ENCODE data around the gene SUN5. TPM values are rescaled to one million over a fixed set of nuclear protein-coding genes. Genes with fewer than 3 reads are reported as not detected.

The SUN5 gene
- polyA plus RNA-seq, 2 of the 4 experiments (the other 2 are of a cell fraction): not detected

DNA sequence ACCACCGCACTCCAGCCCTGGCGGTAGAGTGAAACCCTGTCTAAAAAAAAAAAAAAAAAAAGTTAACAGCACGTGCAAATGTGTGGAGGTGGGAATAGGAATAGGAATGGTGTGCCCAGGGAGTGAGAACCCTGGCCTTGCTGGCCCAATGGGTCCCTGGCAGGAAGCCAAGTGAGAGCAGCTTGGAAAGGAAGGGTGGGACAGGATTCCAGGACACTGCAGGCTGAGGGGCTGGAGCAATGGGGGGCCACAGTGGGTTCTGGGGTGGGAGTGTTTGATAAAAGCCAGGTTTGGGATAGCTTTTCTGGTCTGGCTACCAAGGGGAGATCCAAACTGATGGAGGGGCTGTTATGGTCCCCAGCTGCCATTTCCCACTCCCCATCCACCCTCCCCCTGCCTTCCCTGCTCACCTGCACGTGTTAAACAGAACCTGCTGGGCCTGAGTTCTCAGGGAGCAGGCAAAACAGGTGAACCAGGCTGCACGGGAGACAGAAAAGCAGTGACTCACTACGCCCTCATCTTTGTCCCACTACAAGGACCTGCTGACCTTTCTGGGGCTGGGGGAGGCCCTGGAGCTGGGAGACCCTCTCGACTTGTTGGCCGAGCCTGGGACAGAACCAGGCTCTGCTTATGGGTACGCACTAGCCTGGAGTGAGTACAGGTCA lies 3.3 kb downstream of the SUN5 start:
- no peak for DNase-seq (ENCODE audit: low read depth in 1 of 2, low spot score in 1 of 2)
- ChIA-PET CTCF (interaction anchor here (1.8 kb wide), 1 partner anchor 95 kb away, joined by 4 read pairs; no protein-coding TSS in a partner anchor), POLR2A (interaction anchor here (0.7 kb wide), 1 partner anchor 9 kb away, joined by 5 read pairs; no protein-coding TSS in a partner anchor)
- Histone ChIP-seq H3K4me1 (no peaks in the 10 kb centered on the region), H3K4me3 (no peak overlapping the region), H3K9me3 (peaks cover under 1% of the 10 kb centered on the region), H3K4me2 (no peak overlapping the region), H3K27ac (no peak overlapping the region)
- WGBS (ENCODE audit: missing lambda C conversion rate): 26% methylated on average over 9 of the region's 9 CpGs
- no peak for ATAC-seq
- no peak for TF ChIP-seq ZNF302 (CRISPR knock-in tag; IDR thresholded peaks at IDR 0.05)
- no peak for TF ChIP-seq KDM1A (IDR thresholded peaks at IDR 0.05; ENCODE audit: low read depth)
- TF ChIP-seq MAZ (IDR thresholded peaks at IDR 0.05; ENCODE audit: borderline replicate concordance, low read depth, low read length): no peak
- TF ChIP-seq, protein P1, sequence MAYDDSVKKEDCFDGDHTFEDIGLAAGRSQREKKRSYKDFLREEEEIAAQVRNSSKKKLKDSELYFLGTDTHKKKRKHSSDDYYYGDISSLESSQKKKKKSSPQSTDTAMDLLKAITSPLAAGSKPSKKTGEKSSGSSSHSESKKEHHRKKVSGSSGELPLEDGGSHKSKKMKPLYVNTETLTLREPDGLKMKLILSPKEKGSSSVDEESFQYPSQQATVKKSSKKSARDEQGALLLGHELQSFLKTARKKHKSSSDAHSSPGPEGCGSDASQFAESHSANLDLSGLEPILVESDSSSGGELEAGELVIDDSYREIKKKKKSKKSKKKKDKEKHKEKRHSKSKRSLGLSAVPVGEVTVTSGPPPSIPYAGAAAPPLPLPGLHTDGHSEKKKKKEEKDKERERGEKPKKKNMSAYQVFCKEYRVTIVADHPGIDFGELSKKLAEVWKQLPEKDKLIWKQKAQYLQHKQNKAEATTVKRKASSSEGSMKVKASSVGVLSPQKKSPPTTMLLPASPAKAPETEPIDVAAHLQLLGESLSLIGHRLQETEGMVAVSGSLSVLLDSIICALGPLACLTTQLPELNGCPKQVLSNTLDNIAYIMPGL (CRISPR knock-in tag; IDR thresholded peaks at IDR 0.05; ENCODE audit: borderline replicate concordance): no peak
- TF ChIP-seq ZC3H11A (IDR thresholded peaks at IDR 0.05): no peak
- TF ChIP-seq FOXS1 (CRISPR knock-in tag; IDR thresholded peaks at IDR 0.05): no peak
- no peak for TF ChIP-seq CBX8 (IDR thresholded peaks at IDR 0.05)
- no peak for TF ChIP-seq JUNB (IDR thresholded peaks at IDR 0.05)
- TF ChIP-seq GATA3 (IDR thresholded peaks at IDR 0.05; ENCODE audit: borderline replicate concordance): no peak
- no peak for TF ChIP-seq RNF2 (IDR thresholded peaks at IDR 0.05; ENCODE audit: borderline replicate concordance, low read depth)
- TF ChIP-seq CHD2 (IDR thresholded peaks at IDR 0.05; ENCODE audit: low read length, partially characterized antibody): no peak
- no peak for TF ChIP-seq PHF8 (IDR thresholded peaks at IDR 0.05; ENCODE audit: borderline replicate concordance, low read depth)
- no peak for TF ChIP-seq POLR2AphosphoS2 (conservative IDR thresholded peaks at IDR 0.05; ENCODE audit: low read length)
- TF ChIP-seq, protein P2, sequence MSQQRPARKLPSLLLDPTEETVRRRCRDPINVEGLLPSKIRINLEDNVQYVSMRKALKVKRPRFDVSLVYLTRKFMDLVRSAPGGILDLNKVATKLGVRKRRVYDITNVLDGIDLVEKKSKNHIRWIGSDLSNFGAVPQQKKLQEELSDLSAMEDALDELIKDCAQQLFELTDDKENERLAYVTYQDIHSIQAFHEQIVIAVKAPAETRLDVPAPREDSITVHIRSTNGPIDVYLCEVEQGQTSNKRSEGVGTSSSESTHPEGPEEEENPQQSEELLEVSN (IDR thresholded peaks at IDR 0.05; ENCODE audit: borderline replicate concordance, low read depth): no peak
- no peak for TF ChIP-seq JUN (IDR thresholded peaks at IDR 0.05)
- TF ChIP-seq HOXB5 (CRISPR knock-in tag; IDR thresholded peaks at IDR 0.05): no peak
- no peak for FAIRE-seq

DNA sequence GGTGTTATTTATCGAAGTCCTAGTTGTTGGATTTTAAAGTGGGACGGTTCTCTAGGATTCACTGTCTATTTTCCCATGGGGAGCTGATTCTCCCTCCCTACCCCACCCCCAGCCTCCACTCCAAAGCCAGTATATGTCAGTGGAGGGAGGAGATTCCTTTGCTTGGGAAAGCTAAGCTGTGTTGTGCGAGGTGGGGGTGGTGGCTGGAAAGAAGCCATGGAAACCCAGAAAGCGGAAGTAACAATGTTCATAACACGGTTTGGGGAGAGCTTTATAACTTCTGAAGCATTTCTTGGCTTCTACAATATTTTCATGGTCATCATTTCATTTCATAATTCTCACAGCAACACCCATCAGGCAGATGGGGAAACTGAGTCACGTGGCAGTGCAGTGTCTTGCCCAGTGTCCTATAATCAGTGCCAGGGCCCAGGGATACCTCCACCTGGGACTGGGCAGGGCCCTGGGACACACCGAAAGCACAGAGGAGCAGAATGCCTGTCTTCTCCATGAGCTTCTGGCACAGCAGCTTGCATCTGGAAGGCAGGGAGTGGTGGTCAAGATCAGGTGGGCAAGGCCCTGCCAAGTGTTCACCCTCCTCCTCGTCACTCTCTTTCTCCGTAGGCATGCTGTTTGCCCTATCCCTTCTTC lies 4.5 kb downstream of the SUN5 start:
- no peak for TF ChIP-seq EHF (CRISPR knock-in tag; IDR thresholded peaks at IDR 0.05)
- TF ChIP-seq FOSL2 (IDR thresholded peaks at IDR 0.05): no peak
- TF ChIP-seq FOSL2 (CRISPR knock-in tag; IDR thresholded peaks at IDR 0.05): no peak
- TF ChIP-seq KDM5A (IDR thresholded peaks at IDR 0.05): no peak
- TF ChIP-seq HOXB5 (CRISPR knock-in tag; IDR thresholded peaks at IDR 0.05): no peak
- no peak for TF ChIP-seq JUNB (IDR thresholded peaks at IDR 0.05)
- no peak for TF ChIP-seq ZC3H11A (IDR thresholded peaks at IDR 0.05)
- TF ChIP-seq NFE2L2 (conservative IDR thresholded peaks at IDR 0.05; ENCODE audit: low read length): no peak
- no peak for TF ChIP-seq SMC3 (IDR thresholded peaks at IDR 0.05)
- no peak for TF ChIP-seq MYC (IDR thresholded peaks at IDR 0.05; ENCODE audit: borderline replicate concordance, low read length)
- TF ChIP-seq GATA3 (IDR thresholded peaks at IDR 0.05; ENCODE audit: borderline replicate concordance): no peak
- no peak for TF ChIP-seq HEYL (CRISPR knock-in tag; IDR thresholded peaks at IDR 0.05)
- TF ChIP-seq POLR2AphosphoS2 (conservative IDR thresholded peaks at IDR 0.05; ENCODE audit: low read length): no peak
- TF ChIP-seq EP300 (IDR thresholded peaks at IDR 0.05): no peak
- FAIRE-seq (no peak), ATAC-seq (no peak), DNase-seq (ENCODE audit: low read depth in 1 of 2, low spot score in 1 of 2) (no peak)
- no peak overlapping the region for H3K4me2 ChIP-seq
- ChIA-PET CTCF (interaction anchor here (1.0 to 1.8 kb wide), 3 partner anchors 95 to 98 kb away, joined by 3 to 4 read pairs (median 3); no protein-coding TSS in a partner anchor), POLR2A (interaction anchor here (0.7 kb wide), 1 partner anchor 10 kb away, joined by 5 read pairs; no protein-coding TSS in a partner anchor)
- H3K9me3 ChIP-seq: peaks cover 11% of the 10 kb centered on the region
- no peak overlapping the region for H3K27ac ChIP-seq
- no peak overlapping the region for H3K4me3 ChIP-seq
- WGBS (ENCODE audit: missing lambda C conversion rate): 38% methylated on average over 8 of the region's 9 CpGs
- no peaks in the 10 kb centered on the region for H3K4me1 ChIP-seq

Data from A549 (cell line).